ENCODE data around the gene P4HA1. TPM values are rescaled to one million over a fixed set of nuclear protein-coding genes. Genes with fewer than 3 reads are reported as not detected.

Gene P4HA1
- total and polyA plus RNA-seq, 9 of the 15 experiments (the other 6 are each of a cell fraction or from before 2014, with no cell fraction given), result 20.2 to 177 (median 28.6) TPM

DNA sequence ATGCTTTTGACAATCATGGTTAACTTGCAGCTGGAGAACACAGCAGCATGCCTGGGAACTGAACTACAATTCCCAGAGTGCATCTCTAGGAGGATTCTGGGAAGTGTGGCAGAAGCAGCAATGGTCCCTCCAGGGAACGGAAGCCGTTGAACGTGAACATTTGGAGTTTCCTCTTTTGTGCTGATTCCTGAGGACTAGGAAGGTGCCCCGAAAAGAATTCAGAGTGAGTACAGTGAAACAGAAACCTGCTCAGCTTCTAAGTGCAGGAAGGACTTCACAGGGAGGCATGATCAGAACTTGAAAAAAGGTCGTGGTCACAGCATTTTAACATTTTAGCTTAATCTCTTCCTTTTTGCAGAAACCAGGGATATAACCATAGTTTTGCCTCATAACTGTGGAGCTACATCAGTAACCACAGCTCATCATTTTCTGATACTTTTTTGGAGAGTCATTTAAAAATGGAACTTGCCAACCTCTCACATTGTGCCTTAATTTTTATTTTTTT lies 13.7 kb upstream of the P4HA1 start, which contains the start of gene NUDT13 (continued):
- TF ChIP-seq SMARCA5 (IDR thresholded peaks at IDR 0.05) (no peak), RBM39 (optimal IDR thresholded peaks at IDR 0.05; ENCODE audit: low read depth, low read length) (no peak), BCL6 (CRISPR knock-in tag; IDR thresholded peaks at IDR 0.05) (peak; percentile 56; the same call in 1 of the 2 replicates), EZH2 (IDR thresholded peaks at IDR 0.05; ENCODE audit: borderline replicate concordance, low read depth, low read length) (no peak), GABPA (tag; conservative IDR thresholded peaks at IDR 0.05; ENCODE audit: low read depth) (peak; percentile 95), CBFA2T3 (IDR thresholded peaks at IDR 0.05) (no peak), ZNF76 (CRISPR knock-in tag; IDR thresholded peaks at IDR 0.05; ENCODE audit: borderline replicate concordance) (peak; percentile 90; the same call in 1 of the 2 replicates), NFYB (IDR thresholded peaks at IDR 0.05; ENCODE audit: extremely low read depth, insufficient read length) (no peak), RAD21 (CRISPR knock-in tag; conservative IDR thresholded peaks at IDR 0.05 in 1 of 2, IDR thresholded peaks at IDR 0.05 in 1 of 2) (no peak; a peak in 1 of 4 replicates), SRF (CRISPR knock-in tag; IDR thresholded peaks at IDR 0.05) (peak in 1 of 2 experiments; percentile 63; a peak in 1 of 4 replicates), CTBP1 (IDR thresholded peaks at IDR 0.05; ENCODE audit: borderline replicate concordance) (no peak), SMARCC2 (IDR thresholded peaks at IDR 0.05; ENCODE audit: low read depth) (no peak), CTCF (IDR thresholded peaks at IDR 0.05 in 2 of 3, conservative IDR thresholded peaks at IDR 0.05 in 1 of 3; ENCODE audit: insufficient read depth in 2 of 3, low read depth in 1 of 3, low read length in 3 of 3) (peak in 1 of 3 experiments; percentile 34; a peak in 2 of 6 replicates), HMG20A (CRISPR knock-in tag; conservative IDR thresholded peaks at IDR 0.05) (no peak), CEBPB (tag; IDR thresholded peaks at IDR 0.05) (no peak), HDGF (IDR thresholded peaks at IDR 0.05) (no peak), JUND (IDR thresholded peaks at IDR 0.05; ENCODE audit: borderline replicate concordance, low read depth, low read length) (peak; percentile 78), JUND (tag; IDR thresholded peaks at IDR 0.05; ENCODE audit: borderline replicate concordance, low read depth, low read length) (peak; percentile 38; the same call in 1 of the 3 replicates), RBM25 (IDR thresholded peaks at IDR 0.05; ENCODE audit: low read depth, low read length, severe bottlenecking) (no peak), CREBBP (IDR thresholded peaks at IDR 0.05; ENCODE audit: low read depth, low read length) (no peak)
- TF ChIP-seq, protein P1, sequence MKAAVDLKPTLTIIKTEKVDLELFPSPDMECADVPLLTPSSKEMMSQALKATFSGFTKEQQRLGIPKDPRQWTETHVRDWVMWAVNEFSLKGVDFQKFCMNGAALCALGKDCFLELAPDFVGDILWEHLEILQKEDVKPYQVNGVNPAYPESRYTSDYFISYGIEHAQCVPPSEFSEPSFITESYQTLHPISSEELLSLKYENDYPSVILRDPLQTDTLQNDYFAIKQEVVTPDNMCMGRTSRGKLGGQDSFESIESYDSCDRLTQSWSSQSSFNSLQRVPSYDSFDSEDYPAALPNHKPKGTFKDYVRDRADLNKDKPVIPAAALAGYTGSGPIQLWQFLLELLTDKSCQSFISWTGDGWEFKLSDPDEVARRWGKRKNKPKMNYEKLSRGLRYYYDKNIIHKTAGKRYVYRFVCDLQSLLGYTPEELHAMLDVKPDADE (conservative IDR thresholded peaks at IDR 0.05; ENCODE audit: control insufficient read depth, low read depth, low read length), result peak; percentile 99
- TF ChIP-seq, protein P2, sequence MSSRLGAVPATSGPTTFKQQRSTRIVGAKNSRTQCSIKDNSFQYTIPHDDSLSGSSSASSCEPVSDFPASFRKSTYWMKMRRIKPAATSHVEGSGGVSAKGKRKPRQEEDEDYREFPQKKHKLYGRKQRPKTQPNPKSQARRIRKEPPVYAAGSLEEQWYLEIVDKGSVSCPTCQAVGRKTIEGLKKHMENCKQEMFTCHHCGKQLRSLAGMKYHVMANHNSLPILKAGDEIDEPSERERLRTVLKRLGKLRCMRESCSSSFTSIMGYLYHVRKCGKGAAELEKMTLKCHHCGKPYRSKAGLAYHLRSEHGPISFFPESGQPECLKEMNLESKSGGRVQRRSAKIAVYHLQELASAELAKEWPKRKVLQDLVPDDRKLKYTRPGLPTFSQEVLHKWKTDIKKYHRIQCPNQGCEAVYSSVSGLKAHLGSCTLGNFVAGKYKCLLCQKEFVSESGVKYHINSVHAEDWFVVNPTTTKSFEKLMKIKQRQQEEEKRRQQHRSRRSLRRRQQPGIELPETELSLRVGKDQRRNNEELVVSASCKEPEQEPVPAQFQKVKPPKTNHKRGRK (tag; IDR thresholded peaks at IDR 0.05), result peak; percentile 66; the same call in 1 of the 2 replicates
